Stimulated activated CD8-positive, alpha-beta memory T cell treated with anti-CD3 and anti-CD28 coated beads, Interleukin-2, amount 100 ng/mL, for 48 hours (primary cell): ENCODE results near the gene PFDN1.
"Not testable (repeated sequence)": the region's sequence is repeated elsewhere in the genome, so short reads cannot be mapped to it uniquely, and the experiment has no call there.

Source experiments
- DNase-seq, 2 donors: peaks; one replicate each; pipeline ENCODE4 v3.0.0-alpha.2; 2020; ENCODE audit warnings: low read depth in 2 of 2

PFDN1 gene

GRCh38 chr5:140302786-140303639, at the start of gene PFDN1:
PFDN1 (minus strand) TSS chr5:140303101; CDS start chr5:140303073, 28 bp downstream.
- peak; percentile 75 to 86 for DNase-seq

GRCh38 chr5:140351609-140352334, 48.9 kb upstream of the PFDN1 start:
- DNase-seq = no peak

GRCh38 chr5:140349244-140349643, 46.3 kb upstream of the PFDN1 start:
- no peak for DNase-seq

- no peak for DNase-seq
Observed at GRCh38 chr5:140348104-140348503, 45.2 kb upstream of the PFDN1 start.

GRCh38 chr5:140347360-140347759, 44.5 kb upstream of the PFDN1 start:
- no peak for DNase-seq

GRCh38 chr5:140346348-140347221, 43.7 kb upstream of the PFDN1 start, which contains the start of gene HBEGF:
HBEGF (minus strand) TSS chr5:140346603; CDS start chr5:140346328, 275 bp downstream.
- DNase-seq = peak in 1 of 2 donors; percentile 27

GRCh38 chr5:140345919-140346347, 43.0 kb upstream of the PFDN1 start:
- no peak for DNase-seq

GRCh38 chr5:140344683-140345423, 42.0 kb upstream of the PFDN1 start:
- no peak for DNase-seq

- DNase-seq = not testable (repeated sequence)
Observed at GRCh38 chr5:140343849-140344248, 40.9 kb upstream of the PFDN1 start.

GRCh38 chr5:140342896-140343295, 40.0 kb upstream of the PFDN1 start:
- DNase-seq = no peak

- DNase-seq = peak in 1 of 2 donors; percentile 13
Observed at GRCh38 chr5:140342287-140342686, 39.4 kb upstream of the PFDN1 start.

GRCh38 chr5:140341591-140341990, 38.7 kb upstream of the PFDN1 start:
- DNase-seq = no peak

- no peak for DNase-seq
Observed at GRCh38 chr5:140340605-140341121, 37.8 kb upstream of the PFDN1 start.

- no peak for DNase-seq
Observed at GRCh38 chr5:140339636-140340035, 36.7 kb upstream of the PFDN1 start.

GRCh38 chr5:140338908-140339307, 36.0 kb upstream of the PFDN1 start:
- no peak for DNase-seq

- no peak for DNase-seq
Observed at GRCh38 chr5:140338336-140338735, 35.4 kb upstream of the PFDN1 start.

GRCh38 chr5:140337880-140338279, 35.0 kb upstream of the PFDN1 start:
- no peak for DNase-seq

- no peak for DNase-seq
Observed at GRCh38 chr5:140336388-140336787, 33.5 kb upstream of the PFDN1 start.

- DNase-seq = no peak
Observed at GRCh38 chr5:140331638-140332037, 28.7 kb upstream of the PFDN1 start.

- no peak for DNase-seq
Observed at GRCh38 chr5:140329739-140330481, 27.0 kb upstream of the PFDN1 start.
